ENCODE results near the gene STEAP1B. TPM values are rescaled to one million over a fixed set of nuclear protein-coding genes. Genes with fewer than 3 reads are reported as not detected.

STEAP1B gene
- total and polyA plus RNA-seq, 4 donors: 0.06 to 0.28 (median 0.08) TPM; not detected in 1

GRCh38 chr7:22386865-22387264, 113.1 kb downstream of the STEAP1B start:
- no peaks in the 10 kb centered on the region for H3K27me3 ChIP-seq (ENCODE audit: control insufficient read depth in 4 of 4, insufficient read depth in 4 of 4, low read length in 3 of 4)
- no peak overlapping the region for H3K27ac ChIP-seq (ENCODE audit: low read depth in 1 of 2, low read length in 2 of 2)
- no peaks in the 10 kb centered on the region for H3K9me3 ChIP-seq (ENCODE audit: control insufficient read depth in 4 of 4, low read length in 3 of 4)
- no peak overlapping the region for H3K9ac ChIP-seq (ENCODE audit: low read depth in 1 of 2, low read length in 2 of 2)
- H3K4me3 ChIP-seq (ENCODE audit: low read depth in 1 of 3, low read length in 3 of 3): no peak overlapping the region
- 89% methylated on average over 1 of the region's 1 CpG for WGBS
- no peak for DNase-seq (ENCODE audit: low spot score)
- TF ChIP-seq HNF4G (IDR thresholded peaks at IDR 0.05): no peak
- TF ChIP-seq EGR1 (IDR thresholded peaks at IDR 0.05; ENCODE audit: low read depth in 2 of 2): no peak
- TF ChIP-seq TAF1 (conservative IDR thresholded peaks at IDR 0.05): no peak
- TF ChIP-seq NR2F2 (IDR thresholded peaks at IDR 0.05): no peak
- TF ChIP-seq GABPA (IDR thresholded peaks at IDR 0.05 in 1 of 2, conservative IDR thresholded peaks at IDR 0.05 in 1 of 2): no peak
- TF ChIP-seq RXRA (IDR thresholded peaks at IDR 0.05): no peak
- no peak for TF ChIP-seq MAX (IDR thresholded peaks at IDR 0.05)
- no peak for TF ChIP-seq ZBTB33 (IDR thresholded peaks at IDR 0.05)
- TF ChIP-seq JUND (IDR thresholded peaks at IDR 0.05): no peak
- TF ChIP-seq YY1 (IDR thresholded peaks at IDR 0.05): no peak
- no peak for TF ChIP-seq HNF4A (conservative IDR thresholded peaks at IDR 0.05)
- TF ChIP-seq RAD21 (IDR thresholded peaks at IDR 0.05): no peak
- TF ChIP-seq CTCF (IDR thresholded peaks at IDR 0.05; ENCODE audit: low read depth, low read length, missing input control): no peak
- TF ChIP-seq FOXA1 (IDR thresholded peaks at IDR 0.05): no peak
- H3K36me3 ChIP-seq (ENCODE audit: control insufficient read depth in 4 of 4, insufficient read depth in 3 of 4, low read depth in 1 of 4, low read length in 3 of 4): no peaks in the 10 kb centered on the region
- H3K4me1 ChIP-seq (ENCODE audit: control insufficient read depth in 4 of 4, insufficient read depth in 4 of 4, low read length in 3 of 4): no peaks in the 10 kb centered on the region

GRCh38 chr7:22386206-22386858, 113.7 kb downstream of the STEAP1B start:
- Histone ChIP-seq H3K9ac (ENCODE audit: low read depth in 1 of 2, low read length in 2 of 2) (no peak overlapping the region), H3K9me3 (ENCODE audit: control insufficient read depth in 4 of 4, low read length in 3 of 4) (no peaks in the 10 kb centered on the region), H3K4me3 (ENCODE audit: low read depth in 1 of 3, low read length in 3 of 3) (no peak overlapping the region), H3K27ac (ENCODE audit: low read depth in 1 of 2, low read length in 2 of 2) (no peak overlapping the region), H3K27me3 (ENCODE audit: control insufficient read depth in 4 of 4, insufficient read depth in 4 of 4, low read length in 3 of 4) (no peaks in the 10 kb centered on the region), H3K36me3 (ENCODE audit: control insufficient read depth in 4 of 4, insufficient read depth in 3 of 4, low read depth in 1 of 4, low read length in 3 of 4) (no peaks in the 10 kb centered on the region), H3K4me1 (ENCODE audit: control insufficient read depth in 4 of 4, insufficient read depth in 4 of 4, low read length in 3 of 4) (no peaks in the 10 kb centered on the region)
- no peak for DNase-seq (ENCODE audit: low spot score)
- no peak for TF ChIP-seq MAX (IDR thresholded peaks at IDR 0.05)
- no peak for TF ChIP-seq TAF1 (conservative IDR thresholded peaks at IDR 0.05)
- TF ChIP-seq YY1 (IDR thresholded peaks at IDR 0.05): no peak
- no peak for TF ChIP-seq EGR1 (IDR thresholded peaks at IDR 0.05; ENCODE audit: low read depth in 2 of 2)
- TF ChIP-seq SP1 (IDR thresholded peaks at IDR 0.05): no peak
- no peak for TF ChIP-seq RXRA (IDR thresholded peaks at IDR 0.05)
- no peak for TF ChIP-seq HNF4G (IDR thresholded peaks at IDR 0.05)
- no peak for TF ChIP-seq REST (IDR thresholded peaks at IDR 0.05)
- no peak for TF ChIP-seq GABPA (IDR thresholded peaks at IDR 0.05 in 1 of 2, conservative IDR thresholded peaks at IDR 0.05 in 1 of 2)
- WGBS: 97% methylated on average over 2 of the region's 2 CpGs

All from liver (tissue), 9 donors.